ENCODE measurements around the gene AMZ2.
A peak's percentile ranks its signal among the peaks of the same experiment; 100 is the strongest.

DNA sequence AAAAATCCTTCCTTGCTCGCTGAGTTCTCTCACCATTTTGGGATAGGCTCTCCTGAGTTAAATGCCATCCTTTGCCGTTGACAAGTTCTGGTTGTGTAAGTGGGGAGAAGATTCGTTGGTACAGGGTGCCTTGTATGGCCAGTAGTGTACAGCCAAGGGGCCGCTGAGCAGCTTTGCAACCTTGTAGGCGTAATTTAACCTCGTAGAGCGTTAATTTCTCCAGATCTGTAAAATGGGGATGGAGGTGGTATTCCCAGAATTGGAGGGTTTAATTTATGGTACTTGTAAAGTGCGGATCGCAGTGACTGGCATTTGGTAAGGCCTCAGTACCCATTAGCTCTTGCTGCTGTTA, 44.8 kb downstream of the AMZ2 start:
- TF ChIP-seq CTCF (conservative IDR thresholded peaks at IDR 0.05; ENCODE audit: low read depth in 2 of 2) (no peak), POLR2AphosphoS5 (IDR thresholded peaks at IDR 0.05; ENCODE audit: low read depth) (no peak), JUNB (IDR thresholded peaks at IDR 0.05; ENCODE audit: unreplicated experiment) (no peak), EZH2phosphoT487 (IDR thresholded peaks at IDR 0.05; ENCODE audit: unreplicated experiment) (no peak), REST (IDR thresholded peaks at IDR 0.05; ENCODE audit: unreplicated experiment) (no peak), EZH2 (IDR thresholded peaks at IDR 0.05; ENCODE audit: low read depth, unreplicated experiment) (peak; percentile 9), CREB1 (CRISPR knock-in tag; IDR thresholded peaks at IDR 0.05; ENCODE audit: low read depth) (no peak), STAT1 (IDR thresholded peaks at IDR 0.05; ENCODE audit: unreplicated experiment) (no peak), ZNF114 (CRISPR knock-in tag; IDR thresholded peaks at IDR 0.05) (no peak), NANOG (IDR thresholded peaks at IDR 0.05; ENCODE audit: borderline replicate concordance) (no peak), ZNF331 (CRISPR knock-in tag; IDR thresholded peaks at IDR 0.05; ENCODE audit: low read depth) (no peak)
- TF ChIP-seq, protein P1, sequence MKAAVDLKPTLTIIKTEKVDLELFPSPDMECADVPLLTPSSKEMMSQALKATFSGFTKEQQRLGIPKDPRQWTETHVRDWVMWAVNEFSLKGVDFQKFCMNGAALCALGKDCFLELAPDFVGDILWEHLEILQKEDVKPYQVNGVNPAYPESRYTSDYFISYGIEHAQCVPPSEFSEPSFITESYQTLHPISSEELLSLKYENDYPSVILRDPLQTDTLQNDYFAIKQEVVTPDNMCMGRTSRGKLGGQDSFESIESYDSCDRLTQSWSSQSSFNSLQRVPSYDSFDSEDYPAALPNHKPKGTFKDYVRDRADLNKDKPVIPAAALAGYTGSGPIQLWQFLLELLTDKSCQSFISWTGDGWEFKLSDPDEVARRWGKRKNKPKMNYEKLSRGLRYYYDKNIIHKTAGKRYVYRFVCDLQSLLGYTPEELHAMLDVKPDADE (IDR thresholded peaks at IDR 0.05): no peak

All from GM23338 (cell line).